ENCODE measurements around the gene PLXDC1. TPM values are rescaled to one million over a fixed set of nuclear protein-coding genes. Genes with fewer than 3 reads are reported as not detected.

The PLXDC1 gene
- total and polyA plus RNA-seq, 2 of the 8 experiments (the other 6 are each of a cell fraction or from before 2014, with no cell fraction given): 4.1 to 14.6 TPM

DNA sequence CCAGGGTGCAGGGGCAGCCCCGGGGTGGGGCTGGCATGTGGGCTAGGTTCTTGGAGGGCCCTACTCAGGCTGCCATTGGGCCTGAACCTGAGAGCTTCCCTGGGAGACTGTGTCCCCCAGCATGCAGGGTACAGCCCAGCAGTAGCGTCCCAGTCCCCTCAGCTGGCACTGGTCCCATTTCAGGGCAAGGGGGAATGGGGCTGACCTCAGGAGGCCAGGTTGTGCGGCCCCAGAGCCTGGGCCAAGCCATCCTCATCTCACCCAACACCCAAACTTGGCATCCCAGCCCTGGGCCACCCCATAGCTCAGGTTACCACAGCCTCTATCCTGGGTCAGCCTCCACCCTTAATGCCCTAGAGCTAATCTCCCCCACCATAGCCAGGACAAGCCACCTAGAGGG, 6.3 kb downstream of the PLXDC1 start:
- Histone ChIP-seq H3K23ac (ENCODE audit: insufficient read length) (no peak overlapping the region), H4K20me1 (replicated peaks in 1 of 2; ENCODE audit: control insufficient read depth in 1 of 2, insufficient read depth in 2 of 2, low read length in 2 of 2) (no peaks in the 10 kb centered on the region), H3K79me1 (ENCODE audit: low read depth, low read length) (no peaks in the 10 kb centered on the region), H2BK120ac (replicated peaks; ENCODE audit: low read depth, low read length) (no peak overlapping the region), H3K36me3 (ENCODE audit: control insufficient read depth in 2 of 4, insufficient read depth in 4 of 4, low read length in 3 of 4) (no peaks in the 10 kb centered on the region), H3K23me2 (ENCODE audit: low read depth, low read length) (no peaks in the 10 kb centered on the region), H3K56ac (replicated peaks; ENCODE audit: insufficient read length, low read depth, low read length) (no peak overlapping the region), H2BK12ac (ENCODE audit: low read depth, low read length) (no peak overlapping the region), H3K9ac (replicated peaks in 1 of 4; ENCODE audit: extremely low read depth in 1 of 4, low read depth in 3 of 4, low read length in 3 of 4) (no peak overlapping the region), H4K5ac (ENCODE audit: insufficient read length, low read depth, low read length) (no peak overlapping the region), H2BK5ac (ENCODE audit: low read depth, low read length) (no peak overlapping the region), H2AK5ac (ENCODE audit: low read depth, low read length) (peak overlapping the region; percentile 54; the same call in 1 of the 2 replicates), H2AFZ (ENCODE audit: low read length) (no peak overlapping the region), H3K27ac (ENCODE audit: low read depth, low read length) (no peak overlapping the region), H3K9me3 (ENCODE audit: insufficient read depth in 2 of 2, low read depth in 1 of 2, low read length in 1 of 2) (no peaks in the 10 kb centered on the region), H3K4me1 (replicated peaks in 1 of 4; ENCODE audit: control insufficient read depth in 3 of 4, insufficient read depth in 4 of 4, low read length in 3 of 4) (0 out of 7 replicates have a peak, but pooled peaks cover 0 to 4% (median 0%) of the 10 kb centered on the region in 4 experiments), H3K4ac (replicated peaks; ENCODE audit: insufficient read length, low read depth, low read length) (no peak overlapping the region), H3K27me3 (replicated peaks in 1 of 4; ENCODE audit: control insufficient read depth in 3 of 4, extremely low read depth in 1 of 4, insufficient read depth in 3 of 4, low read length in 3 of 4) (peaks cover 1 to 3% (median 2%) of the 10 kb centered on the region in 4 experiments), H4K91ac (replicated peaks; ENCODE audit: insufficient read length, low read length) (no peak overlapping the region), H2BK20ac (ENCODE audit: low read length) (no peak overlapping the region), H3K79me2 (ENCODE audit: control insufficient read depth in 1 of 2, insufficient read depth in 2 of 2, low read length in 2 of 2) (no peaks in the 10 kb centered on the region), H4K8ac (ENCODE audit: extremely low read depth, insufficient read depth, low read length) (no peak overlapping the region), H2BK15ac (ENCODE audit: low read length) (no peak overlapping the region), H3K4me3 (ENCODE audit: extremely low read depth in 1 of 4, insufficient read depth in 2 of 4, low read depth in 3 of 4, low read length in 4 of 4) (no peak overlapping the region), H3K14ac (ENCODE audit: insufficient read length) (no peak overlapping the region), H3K18ac (ENCODE audit: extremely low read depth, low read length) (no peak overlapping the region), H3K4me2 (ENCODE audit: insufficient read depth in 1 of 2, low read depth in 2 of 2, low read length in 2 of 2) (no peak overlapping the region)
- ChIA-PET POLR2A (ENCODE audit: partially characterized antibody) (no interaction called here), CTCF (ENCODE audit: partially characterized antibody) (interaction anchor here (0.6 to 10.1 kb wide), 13 partner anchors 8 to 226 kb away, joined by 3 to 163 read pairs (median 4); partner anchors contain the start of gene ARL5C)
- TF ChIP-seq, protein P1, sequence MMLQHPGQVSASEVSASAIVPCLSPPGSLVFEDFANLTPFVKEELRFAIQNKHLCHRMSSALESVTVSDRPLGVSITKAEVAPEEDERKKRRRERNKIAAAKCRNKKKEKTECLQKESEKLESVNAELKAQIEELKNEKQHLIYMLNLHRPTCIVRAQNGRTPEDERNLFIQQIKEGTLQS (IDR thresholded peaks at IDR 0.05; ENCODE audit: insufficient read depth, low read depth, low read length): no peak
- TF ChIP-seq GABPA (IDR thresholded peaks at IDR 0.05; ENCODE audit: borderline replicate concordance, insufficient read depth, low read length): no peak
- no peak for TF ChIP-seq RBBP5 (IDR thresholded peaks at IDR 0.05; ENCODE audit: borderline replicate concordance, low read depth, low read length)
- TF ChIP-seq CBX5 (IDR thresholded peaks at IDR 0.05; ENCODE audit: low read depth, low read length): no peak
- no peak for TF ChIP-seq TAF7 (optimal IDR thresholded peaks at IDR 0.05; ENCODE audit: borderline replicate concordance, low read depth, low read length)
- TF ChIP-seq CTBP2 (IDR thresholded peaks at IDR 0.05; ENCODE audit: borderline replicate concordance, insufficient read depth, insufficient read length, low read length): no peak
- no peak for TF ChIP-seq HDAC6 (IDR thresholded peaks at IDR 0.05; ENCODE audit: low read depth, low read length)
- no peak for TF ChIP-seq KDM4A (IDR thresholded peaks at IDR 0.05; ENCODE audit: low read depth, low read length, severe bottlenecking)
- TF ChIP-seq CHD2 (IDR thresholded peaks at IDR 0.05; ENCODE audit: low read length): no peak
- FAIRE-seq (no peak), DNase-seq (ENCODE audit: low read depth in 1 of 2, low spot score in 2 of 2) (no peak)
- 89% methylated on average over 3 of the region's 3 CpGs; no CpG with 5 or more reads in 1 of the 2 experiments for WGBS, 2 experiments (ENCODE audit: extremely low coverage in 1 of 2, insufficient coverage in 1 of 2, insufficient read length in 1 of 2, insufficient replicate concordance in 2 of 2, low coverage in 1 of 2, low lambda C conversion rate in 2 of 2, missing lambda C conversion rate in 1 of 2)

All from H1 (cell line).